ENCODE data around the gene RDH12. TPM values are rescaled to one million over a fixed set of nuclear protein-coding genes. Genes with fewer than 3 reads are reported as not detected.
A peak's percentile ranks its signal among the peaks of the same experiment; 100 is the strongest.
"Not testable (repeated sequence)": the region's sequence is repeated elsewhere in the genome, so short reads cannot be mapped to it uniquely, and the experiment has no call there.

Gene RDH12
- polyA plus RNA-seq (2011; rRNA removed) (not detected in 2 replicates), polyA minus RNA-seq (2011; rRNA and poly(A)+ RNA removed) (not detected in 2 replicates)

DNA sequence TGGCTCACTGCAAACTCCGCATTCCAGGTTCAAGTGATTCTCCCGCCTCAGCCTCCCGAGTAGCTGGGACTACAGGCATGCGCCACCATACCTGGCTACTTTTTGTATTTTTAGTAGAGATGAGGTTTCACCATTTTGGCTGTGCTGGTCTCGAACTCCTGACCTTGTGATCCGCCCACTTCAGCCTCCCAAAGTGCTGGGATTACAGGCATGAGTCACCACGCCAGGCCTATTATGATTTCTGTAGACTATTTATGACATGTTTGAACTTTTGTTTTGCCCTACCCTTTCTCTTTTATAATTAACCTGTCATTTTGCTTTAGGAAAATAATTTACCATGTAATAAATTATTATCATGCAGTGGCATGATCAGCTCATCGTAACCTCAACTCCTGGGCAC is at the start of gene RDH12:
RDH12 (plus strand) TSS at position 395 of the 400 bp plus-strand sequence. CDS start 20,757 bp downstream, outside the sequence.
- H3K27ac ChIP-seq (ENCODE audit: low read depth, low read length); DNase-seq (ENCODE audit: low read depth, low spot score); H3K4me3 ChIP-seq (ENCODE audit: low read depth, low read length); H3K27me3 ChIP-seq (ENCODE audit: control insufficient read depth, insufficient read depth, low read length); POLR2A ChIA-PET; H3K9me3 ChIP-seq (ENCODE audit: control insufficient read depth, insufficient read depth, low read length): not testable (repeated sequence)
- CTCF ChIA-PET: interaction anchor here (0.5 to 7.8 kb wide), 11 partner anchors 10 to 1352 kb away, joined by 3 to 208 read pairs (median 5); partner anchors contain the start of genes ARG2 and PIGH

DNA sequence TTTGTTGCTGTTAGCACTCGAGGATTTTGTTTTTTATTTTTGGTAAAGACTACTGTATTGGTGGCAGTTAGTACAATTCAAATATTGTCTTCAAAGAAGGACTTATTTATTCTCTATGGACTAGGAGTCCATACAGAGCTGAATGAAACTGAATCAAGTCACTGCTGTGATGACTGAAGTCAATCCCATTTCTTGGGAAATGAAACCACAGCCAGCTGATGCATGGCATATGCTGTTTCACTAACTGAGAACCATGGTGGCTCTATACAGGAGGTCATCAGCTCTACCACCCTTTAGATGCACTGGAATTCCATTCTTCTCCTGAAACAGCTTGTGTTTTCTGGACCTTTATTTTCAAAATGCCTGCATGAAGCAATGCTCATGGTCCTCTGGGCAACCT is 49.5 kb upstream of the RDH12 start:
- Histone ChIP-seq H3K27me3 (ENCODE audit: control insufficient read depth, insufficient read depth, low read length) (no peaks in the 10 kb centered on the region), H3K9me3 (ENCODE audit: control insufficient read depth, insufficient read depth, low read length) (no peaks in the 10 kb centered on the region), H3K27ac (ENCODE audit: low read depth, low read length) (no peak overlapping the region), H3K4me3 (ENCODE audit: low read depth, low read length) (no peak overlapping the region)
- no peak for DNase-seq (ENCODE audit: low read depth, low spot score)
- TF ChIP-seq, protein P1, sequence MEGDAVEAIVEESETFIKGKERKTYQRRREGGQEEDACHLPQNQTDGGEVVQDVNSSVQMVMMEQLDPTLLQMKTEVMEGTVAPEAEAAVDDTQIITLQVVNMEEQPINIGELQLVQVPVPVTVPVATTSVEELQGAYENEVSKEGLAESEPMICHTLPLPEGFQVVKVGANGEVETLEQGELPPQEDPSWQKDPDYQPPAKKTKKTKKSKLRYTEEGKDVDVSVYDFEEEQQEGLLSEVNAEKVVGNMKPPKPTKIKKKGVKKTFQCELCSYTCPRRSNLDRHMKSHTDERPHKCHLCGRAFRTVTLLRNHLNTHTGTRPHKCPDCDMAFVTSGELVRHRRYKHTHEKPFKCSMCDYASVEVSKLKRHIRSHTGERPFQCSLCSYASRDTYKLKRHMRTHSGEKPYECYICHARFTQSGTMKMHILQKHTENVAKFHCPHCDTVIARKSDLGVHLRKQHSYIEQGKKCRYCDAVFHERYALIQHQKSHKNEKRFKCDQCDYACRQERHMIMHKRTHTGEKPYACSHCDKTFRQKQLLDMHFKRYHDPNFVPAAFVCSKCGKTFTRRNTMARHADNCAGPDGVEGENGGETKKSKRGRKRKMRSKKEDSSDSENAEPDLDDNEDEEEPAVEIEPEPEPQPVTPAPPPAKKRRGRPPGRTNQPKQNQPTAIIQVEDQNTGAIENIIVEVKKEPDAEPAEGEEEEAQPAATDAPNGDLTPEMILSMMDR (IDR thresholded peaks at IDR 0.05; ENCODE audit: low read depth, low read length): no peak
- CTCF ChIA-PET: interaction anchor here (1.0 to 3.0 kb wide), 5 partner anchors 15 to 81 kb away, joined by 3 to 11 read pairs (median 6); partner anchors contain the start of genes ARG2 and PIGH
- POLR2A ChIA-PET: no interaction called here

DNA sequence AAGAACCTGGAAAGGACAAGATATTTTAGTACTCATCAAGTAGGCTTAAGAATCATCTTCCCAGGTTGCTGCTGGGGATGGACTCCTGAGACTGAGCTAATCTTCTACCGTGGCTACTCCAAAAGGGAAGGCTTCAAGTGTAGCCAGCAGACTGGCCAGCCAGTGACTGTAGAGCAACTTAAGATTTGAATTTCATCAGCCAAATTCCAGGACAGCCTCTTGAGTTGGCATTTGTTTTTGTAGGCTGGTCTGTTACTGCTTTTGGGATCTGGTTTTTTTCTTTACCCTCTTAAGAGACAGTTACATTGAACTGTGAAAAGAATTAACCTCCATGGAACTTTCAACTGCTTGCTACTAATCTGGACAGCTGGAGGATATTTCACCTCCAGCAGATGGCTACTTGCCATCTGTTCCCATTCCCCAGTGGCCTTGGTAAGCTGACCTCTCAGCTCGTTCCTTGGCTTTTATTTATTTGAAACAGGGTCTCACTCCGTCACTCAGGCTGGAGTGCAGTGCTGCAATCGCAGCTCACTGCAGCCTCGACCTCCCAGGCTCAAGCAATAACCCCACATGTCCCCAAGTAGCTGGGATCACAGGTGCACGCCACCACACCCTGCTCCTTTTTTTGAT is 47.9 kb upstream of the RDH12 start:
- no peaks in the 10 kb centered on the region for H3K27me3 ChIP-seq (ENCODE audit: control insufficient read depth, insufficient read depth, low read length)
- no peak overlapping the region for H3K4me3 ChIP-seq (ENCODE audit: low read depth, low read length)
- ChIA-PET CTCF (interaction anchor here (1.5 to 5.2 kb wide), 5 partner anchors 13 to 83 kb away, joined by 4 to 28 read pairs (median 6); partner anchors contain the start of genes ARG2 and PIGH), POLR2A (no interaction called here)
- peak overlapping the region; percentile 0 for H3K27ac ChIP-seq (ENCODE audit: low read depth, low read length)
- no peaks in the 10 kb centered on the region for H3K9me3 ChIP-seq (ENCODE audit: control insufficient read depth, insufficient read depth, low read length)
- TF ChIP-seq, protein P1 (IDR thresholded peaks at IDR 0.05; ENCODE audit: low read depth, low read length): no peak
- DNase-seq (ENCODE audit: low read depth, low spot score): no peak

DNA sequence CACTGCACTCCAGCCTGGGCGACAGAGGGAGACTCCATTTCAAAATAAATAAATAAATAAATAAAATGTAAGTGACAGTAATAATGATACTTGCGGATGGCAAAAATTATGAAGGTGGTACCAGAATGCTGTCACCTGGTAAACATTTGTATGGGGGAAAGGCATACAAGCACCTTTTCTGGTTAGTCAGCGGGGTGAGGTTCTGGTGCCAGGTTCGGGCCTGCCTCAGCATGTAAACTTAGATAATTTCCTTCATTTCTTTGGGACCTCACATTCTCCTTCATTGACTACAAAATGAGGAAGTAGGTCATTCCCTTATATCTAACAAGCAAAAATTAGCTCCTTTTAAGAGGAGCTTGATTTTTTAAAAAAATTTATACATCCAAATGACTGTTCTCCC is 38.1 kb upstream of the RDH12 start:
- Histone ChIP-seq H3K27ac (ENCODE audit: low read depth, low read length) (no peak overlapping the region), H3K4me3 (ENCODE audit: low read depth, low read length) (no peak overlapping the region), H3K9me3 (ENCODE audit: control insufficient read depth, insufficient read depth, low read length) (no peaks in the 10 kb centered on the region), H3K27me3 (ENCODE audit: control insufficient read depth, insufficient read depth, low read length) (no peaks in the 10 kb centered on the region)
- ChIA-PET POLR2A (interaction anchor here (0.7 kb wide), 1 partner anchor 1966 kb away, joined by 4 read pairs; no protein-coding TSS in a partner anchor), CTCF (interaction anchor here (0.6 to 7.6 kb wide), 7 partner anchors 39 to 80 kb away, joined by 3 to 65 read pairs (median 4); partner anchors contain the start of genes ARG2, PIGH and RDH12)
- DNase-seq (ENCODE audit: low read depth, low spot score): no peak
- TF ChIP-seq, protein P1 (IDR thresholded peaks at IDR 0.05; ENCODE audit: low read depth, low read length): no peak

DNA sequence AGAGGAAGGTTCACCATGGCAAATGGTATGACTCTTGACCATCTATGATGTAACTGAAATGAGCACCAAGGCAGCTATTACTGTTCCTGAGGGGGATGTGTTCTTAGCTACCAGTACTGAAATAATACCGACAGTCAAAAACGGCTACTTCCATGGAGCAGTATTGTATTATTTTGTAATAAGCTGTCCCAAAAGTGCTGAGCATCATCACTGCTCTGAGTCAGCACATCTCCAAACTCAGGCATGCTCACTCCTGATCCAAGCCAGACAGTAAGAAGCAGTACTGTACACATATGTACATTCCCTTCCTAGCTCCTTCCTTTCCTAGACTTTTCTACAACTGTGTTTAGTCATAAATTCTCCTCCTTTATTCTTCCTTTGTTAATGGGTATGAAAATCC is 35.8 kb upstream of the RDH12 start:
- DNase-seq (ENCODE audit: low read depth, low spot score): no peak
- TF ChIP-seq, protein P1 (IDR thresholded peaks at IDR 0.05; ENCODE audit: low read depth, low read length): no peak
- POLR2A ChIA-PET: no interaction called here
- Histone ChIP-seq H3K9me3 (ENCODE audit: control insufficient read depth, insufficient read depth, low read length) (no peaks in the 10 kb centered on the region), H3K27me3 (ENCODE audit: control insufficient read depth, insufficient read depth, low read length) (no peaks in the 10 kb centered on the region), H3K27ac (ENCODE audit: low read depth, low read length) (no peak overlapping the region), H3K4me3 (ENCODE audit: low read depth, low read length) (no peak overlapping the region)
- CTCF ChIA-PET: interaction anchor here (0.8 to 7.6 kb wide), 14 partner anchors 10 to 239 kb away, joined by 3 to 125 read pairs (median 14); partner anchors contain the start of genes ARG2, PIGH and RDH12
